ENCODE results near the gene CALML3.

GRCh38 chr10:5509691-5510090 lies 15.1 kb upstream of the CALML3 start:
- TF ChIP-seq CTCF (IDR thresholded peaks at IDR 0.05): no peak
- TF ChIP-seq POLR2A (IDR thresholded peaks at IDR 0.05): no peak

Measured in uterus (tissue), 2 donors.